Keratinocyte (primary cell): Measurements from ENCODE around the gene TXN. TPM values are rescaled to one million over a fixed set of nuclear protein-coding genes. Genes with fewer than 3 reads are reported as not detected.
A peak's percentile ranks its signal among the peaks of the same experiment; 100 is the strongest.

ENCODE experiments used
- DNase-seq: peaks from one replicate; pipeline ENCODE4 v3.0.0-alpha.2; 2011; ENCODE audit warnings: low read depth, missing footprints, low spot score
- FAIRE-seq: peaks from 2 replicates; lab custom pipeline; 2011; peaks lifted over from hg19 to GRCh38; lab: Jason Lieb, UNC
- H2AFZ ChIP-seq: 2 replicates; pipeline ENCODE4 v1.6.0; 2012; ENCODE audit warnings: low read length, control low read depth, inconsistent platforms; ENCODE audit not compliant: control insufficient read depth
- H3K27ac ChIP-seq: 2 replicates; pipeline ENCODE4 v1.5.1; 2011; ENCODE audit warnings: low read length; ENCODE audit not compliant: control insufficient read depth, insufficient read depth
- H3K27me3 ChIP-seq: 3 replicates; pipeline ENCODE4 v1.6.0; 2011; ENCODE audit warnings: low read length; ENCODE audit not compliant: control insufficient read depth, insufficient read depth; ENCODE audit errors: extremely low read depth
- H3K36me3 ChIP-seq, 2 experiments: 2 replicates in 1 of 2; 3 replicates in 1 of 2; pipeline ENCODE4 v1.5.1; 2011; ENCODE audit warnings: low read length in 2 of 2, mild to moderate bottlenecking in 1 of 2; ENCODE audit not compliant: control insufficient read depth in 2 of 2, insufficient read depth in 2 of 2; ENCODE audit errors: extremely low read depth in 1 of 2
- H3K4me1 ChIP-seq: 3 replicates; pipeline ENCODE4 v1.5.1; 2011; ENCODE audit warnings: low read length; ENCODE audit not compliant: control insufficient read depth, insufficient read depth; ENCODE audit errors: extremely low read depth
- H3K4me2 ChIP-seq: 3 replicates; pipeline ENCODE4 v1.6.0; 2011; ENCODE audit warnings: low read depth, low read length; ENCODE audit not compliant: control insufficient read depth, insufficient read depth; ENCODE audit errors: extremely low read depth
- H3K4me3 ChIP-seq, 3 experiments: fragments of 200-600 bp in 1 of 3; sonication (generic) in 1 of 3; 2 replicates in 2 of 3; 3 replicates in 1 of 3; pipeline ENCODE4 v1.5.1; 2011 to 2016; ENCODE audit warnings: low read length in 3 of 3, mild to moderate bottlenecking in 3 of 3, control low read depth in 2 of 3, inconsistent platforms in 1 of 3, low read depth in 1 of 3, mixed read lengths in 1 of 3, mixed run types in 1 of 3, moderate library complexity in 1 of 3; ENCODE audit not compliant: control insufficient read depth in 2 of 3, insufficient read depth in 2 of 3; ENCODE audit errors: extremely low read depth in 1 of 3
- H3K79me2 ChIP-seq: 2 replicates; pipeline ENCODE4 v1.6.0; 2012; ENCODE audit warnings: low read length; ENCODE audit not compliant: control insufficient read depth, insufficient read depth
- H3K9ac ChIP-seq: 3 replicates; pipeline ENCODE4 v1.6.0; 2011; ENCODE audit warnings: low read length; ENCODE audit not compliant: control insufficient read depth, insufficient read depth; ENCODE audit errors: extremely low read depth
- H3K9me1 ChIP-seq: 3 replicates; pipeline ENCODE4 v1.6.0; 2011; ENCODE audit warnings: low read length; ENCODE audit not compliant: control insufficient read depth, insufficient read depth; ENCODE audit errors: extremely low read depth
- H3K9me3 ChIP-seq: 2 replicates; pipeline ENCODE4 v1.5.1; 2012; ENCODE audit warnings: low read depth, low read length; ENCODE audit not compliant: control insufficient read depth
- H4K20me1 ChIP-seq: 3 replicates; pipeline ENCODE4 v1.6.0; 2011; ENCODE audit warnings: low read length; ENCODE audit not compliant: control insufficient read depth, insufficient read depth; ENCODE audit errors: extremely low read depth
- EZH2 ChIP-seq: IDR thresholded peaks from one replicate; pipeline ENCODE4 v1.6.1; 2012; ENCODE audit warnings: inconsistent platforms, mild to moderate bottlenecking, low read length, moderate library complexity
- dilution Hi-C: fragments of 300-500 bp; cut with MboI; formaldehyde crosslinking; loops from one replicate; pipeline ENCODE4 v1.7.0; 2020; ENCODE audit warnings: low sequenced_read_pairs; ENCODE audit not compliant: extremely low pct_ligation_motif_present
- polyA plus RNA-seq, 5 experiments: library from polyadenylated mRNA; depleted of rRNA in 3 of 5; stranded (reverse) in 3 of 5; stranded (forward) in 1 of 5; unstranded in 1 of 5; fragments of >200 nt; gene quantifications; 1 replicate in 1 of 5; 2 replicates in 3 of 5; 3 replicates in 1 of 5; pipeline versions ENCODE4 v1.2.1 to v1.2.3, GENCODE V29; 2011 to 2012; ENCODE audit warnings: missing spikeins in 2 of 5, low read depth in 1 of 5, low replicate concordance in 1 of 5
- TF ChIP-seq, protein P1 (sequence below), 3 experiments: IDR thresholded peaks in 1 of 3; conservative IDR thresholded peaks in 1 of 3; optimal IDR thresholded peaks in 1 of 3; 2 replicates in 2 of 3; 3 replicates in 1 of 3; pipeline versions ENCODE3 to v1.5.1; 2011; ENCODE audit warnings: low read length in 3 of 3, mild to moderate bottlenecking in 3 of 3, moderate library complexity in 2 of 3, control low read depth in 1 of 3, inconsistent platforms in 1 of 3; ENCODE audit not compliant: insufficient read depth in 2 of 3; ENCODE audit errors: extremely low read depth in 1 of 3

TXN gene
- polyA plus RNA-seq, 1 donor (not counting 4 experiments of a cell fraction or from before 2014, with no cell fraction given), result 1,127 TPM

- peaks cover 31% of the 10 kb centered on the region for H3K4me1 ChIP-seq
- no peaks in the 10 kb centered on the region for H3K79me2 ChIP-seq
- H3K9me1 ChIP-seq, result no peaks in the 10 kb centered on the region
- H3K4me3 ChIP-seq, result peak overlapping the region in 2 of 3 experiments; percentile 16 to 22
- H3K27me3 ChIP-seq, result no peaks in the 10 kb centered on the region
- H3K36me3 ChIP-seq, result no peaks in the 10 kb centered on the region
- H4K20me1 ChIP-seq, result no peaks in the 10 kb centered on the region
- TF ChIP-seq, protein P1, sequence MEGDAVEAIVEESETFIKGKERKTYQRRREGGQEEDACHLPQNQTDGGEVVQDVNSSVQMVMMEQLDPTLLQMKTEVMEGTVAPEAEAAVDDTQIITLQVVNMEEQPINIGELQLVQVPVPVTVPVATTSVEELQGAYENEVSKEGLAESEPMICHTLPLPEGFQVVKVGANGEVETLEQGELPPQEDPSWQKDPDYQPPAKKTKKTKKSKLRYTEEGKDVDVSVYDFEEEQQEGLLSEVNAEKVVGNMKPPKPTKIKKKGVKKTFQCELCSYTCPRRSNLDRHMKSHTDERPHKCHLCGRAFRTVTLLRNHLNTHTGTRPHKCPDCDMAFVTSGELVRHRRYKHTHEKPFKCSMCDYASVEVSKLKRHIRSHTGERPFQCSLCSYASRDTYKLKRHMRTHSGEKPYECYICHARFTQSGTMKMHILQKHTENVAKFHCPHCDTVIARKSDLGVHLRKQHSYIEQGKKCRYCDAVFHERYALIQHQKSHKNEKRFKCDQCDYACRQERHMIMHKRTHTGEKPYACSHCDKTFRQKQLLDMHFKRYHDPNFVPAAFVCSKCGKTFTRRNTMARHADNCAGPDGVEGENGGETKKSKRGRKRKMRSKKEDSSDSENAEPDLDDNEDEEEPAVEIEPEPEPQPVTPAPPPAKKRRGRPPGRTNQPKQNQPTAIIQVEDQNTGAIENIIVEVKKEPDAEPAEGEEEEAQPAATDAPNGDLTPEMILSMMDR (optimal IDR thresholded peaks at IDR 0.05 in 1 of 3, IDR thresholded peaks at IDR 0.05 in 1 of 3, conservative IDR thresholded peaks at IDR 0.05 in 1 of 3; ENCODE audit: extremely low read depth in 1 of 3, insufficient read depth in 2 of 3, low read length in 3 of 3), result no peak
- no peak for TF ChIP-seq EZH2
- FAIRE-seq (no peak), DNase-seq (peak; percentile 17)
- peak overlapping the region; percentile 70 for H3K4me2 ChIP-seq
- H3K27ac ChIP-seq, result peak overlapping the region; percentile 89
- dilution Hi-C loops, result no loop called here
- peak overlapping the region; percentile 32 for H2AFZ ChIP-seq
- peak overlapping the region; percentile 57 for H3K9ac ChIP-seq
- H3K9me3 ChIP-seq, result no peaks in the 10 kb centered on the region
Observed at GRCh38 chr9:110284211-110284844, 28.0 kb upstream of the TXN start.

- no peaks in the 10 kb centered on the region for H3K79me2 ChIP-seq
- H3K4me3 ChIP-seq, result no peak overlapping the region
- H2AFZ ChIP-seq, result no peak overlapping the region
- peak overlapping the region; percentile 57 for H3K9ac ChIP-seq
- peak; percentile 96 for FAIRE-seq
- H3K9me3 ChIP-seq, result no peaks in the 10 kb centered on the region
- TF ChIP-seq EZH2, result no peak
- TF ChIP-seq, protein P1 (optimal IDR thresholded peaks at IDR 0.05 in 1 of 3, IDR thresholded peaks at IDR 0.05 in 1 of 3, conservative IDR thresholded peaks at IDR 0.05 in 1 of 3; ENCODE audit: extremely low read depth in 1 of 3, insufficient read depth in 2 of 3, low read length in 3 of 3), result no peak
- no peaks in the 10 kb centered on the region for H3K9me1 ChIP-seq
- peak; percentile 86 for DNase-seq
- dilution Hi-C loops, result no loop called here
- no peaks in the 10 kb centered on the region for H4K20me1 ChIP-seq
- H3K27ac ChIP-seq, result peak overlapping the region; percentile 89
- peaks cover 34% of the 10 kb centered on the region for H3K4me1 ChIP-seq
- no peaks in the 10 kb centered on the region for H3K27me3 ChIP-seq
- no peaks in the 10 kb centered on the region for H3K36me3 ChIP-seq
- H3K4me2 ChIP-seq, result peak overlapping the region; percentile 70
Observed at GRCh38 chr9:110283751-110284150, 27.4 kb upstream of the TXN start.
